Stimulated activated CD4-positive, alpha-beta T cell treated with anti-CD3 and anti-CD28 coated beads, Interleukin-4, amount 100 ng/mL, for 24 hours (primary cell): ENCODE measurements around the gene CDK19.
"Not testable (repeated sequence)": the region's sequence is repeated elsewhere in the genome, so short reads cannot be mapped to it uniquely, and the experiment has no call there.

Experiments used
- DNase-seq: peaks from one replicate; pipeline ENCODE4 v3.0.0-alpha.2; 2020

The CDK19 gene

GRCh38 chr6:110813338-110814101, 1.7 kb downstream of the CDK19 start:
- DNase-seq = no peak

DNA sequence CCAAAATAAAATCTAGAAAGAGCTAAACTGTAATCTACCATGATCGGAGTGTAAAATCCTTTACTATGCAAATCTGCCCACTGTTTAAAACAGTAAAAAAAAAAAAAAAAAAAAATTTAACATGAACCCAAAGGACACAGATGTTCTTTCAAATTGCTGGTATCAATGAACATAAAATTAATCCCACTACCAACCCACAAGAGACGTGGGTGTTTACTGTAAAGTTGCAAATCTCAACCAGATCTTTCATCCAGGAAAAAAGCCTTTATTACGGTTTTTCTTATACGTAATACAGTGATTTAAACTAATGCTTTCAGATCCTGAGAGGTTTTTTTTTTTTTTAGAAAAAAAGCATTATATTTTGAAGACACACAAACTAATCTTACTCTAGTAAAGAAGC, 2.5 kb downstream of the CDK19 start:
- DNase-seq = no peak

- DNase-seq = no peak
Observed at GRCh38 chr6:110810896-110811586, 4.2 kb downstream of the CDK19 start.

- no peak for DNase-seq
Observed at GRCh38 chr6:110809792-110810191, 5.5 kb downstream of the CDK19 start.

DNA sequence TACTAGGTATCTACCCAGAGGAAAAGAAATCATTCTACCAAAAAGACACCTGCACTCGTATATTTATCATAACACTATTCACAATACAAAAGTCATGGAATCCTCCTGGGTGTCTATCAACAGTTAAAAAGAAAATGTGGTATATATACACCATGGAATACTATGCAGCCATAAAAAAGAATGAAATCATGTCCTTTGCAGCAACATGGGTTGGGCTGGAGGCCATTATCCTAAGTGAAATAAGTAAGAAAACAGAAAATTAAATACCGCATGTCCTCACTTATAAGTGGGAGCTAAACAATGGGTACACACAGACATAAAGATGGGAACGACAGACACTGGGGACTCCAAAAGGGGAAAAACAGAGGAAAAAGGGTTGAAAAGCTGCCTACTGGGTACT, 13.1 kb downstream of the CDK19 start:
- DNase-seq = not testable (repeated sequence)

DNA sequence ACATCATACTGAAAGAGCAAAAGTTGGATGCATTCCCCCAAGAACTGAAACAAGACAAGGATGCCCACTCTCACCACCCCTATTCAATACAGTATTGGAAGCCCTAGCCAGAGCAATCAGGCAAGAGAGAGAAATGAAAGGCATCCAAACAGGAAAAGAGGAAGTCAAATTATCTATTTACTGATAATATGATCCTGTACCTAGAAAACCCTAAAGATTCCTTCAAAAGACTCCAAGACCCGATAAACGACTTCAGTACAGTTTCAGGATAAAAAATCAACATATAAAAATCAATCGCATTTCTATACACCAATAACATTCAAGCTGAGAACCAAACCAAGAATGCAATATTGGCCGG, 14.5 kb downstream of the CDK19 start:
- no peak for DNase-seq

DNA sequence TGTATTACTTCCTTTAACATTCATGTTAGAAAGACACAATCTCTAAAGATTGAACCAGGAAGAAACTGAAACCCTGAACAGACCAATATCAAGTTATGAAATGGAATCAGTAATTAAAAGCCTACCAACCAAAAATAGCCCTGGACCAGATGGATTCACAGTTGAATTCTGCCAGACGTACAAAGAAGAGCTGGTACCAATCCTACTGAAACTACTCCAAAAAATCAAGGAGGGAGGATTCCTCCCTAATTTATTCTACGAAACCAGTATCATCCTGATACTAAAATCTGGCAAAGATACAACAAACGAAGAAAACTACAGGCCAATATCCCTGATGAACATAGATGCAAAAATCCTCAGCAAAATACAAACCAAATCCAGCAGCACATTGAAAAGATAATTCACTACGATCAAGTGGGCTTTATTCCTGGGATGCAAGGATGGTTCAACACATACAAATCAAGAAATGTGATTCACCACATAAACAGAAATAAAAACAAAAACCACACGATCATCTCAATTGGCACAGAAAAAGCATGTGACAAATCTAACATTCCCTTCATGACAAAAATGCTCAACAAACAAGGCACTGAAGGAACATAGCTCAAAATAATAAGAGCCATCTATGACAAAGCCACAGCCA, 15.0 kb downstream of the CDK19 start:
- DNase-seq = no peak

DNA sequence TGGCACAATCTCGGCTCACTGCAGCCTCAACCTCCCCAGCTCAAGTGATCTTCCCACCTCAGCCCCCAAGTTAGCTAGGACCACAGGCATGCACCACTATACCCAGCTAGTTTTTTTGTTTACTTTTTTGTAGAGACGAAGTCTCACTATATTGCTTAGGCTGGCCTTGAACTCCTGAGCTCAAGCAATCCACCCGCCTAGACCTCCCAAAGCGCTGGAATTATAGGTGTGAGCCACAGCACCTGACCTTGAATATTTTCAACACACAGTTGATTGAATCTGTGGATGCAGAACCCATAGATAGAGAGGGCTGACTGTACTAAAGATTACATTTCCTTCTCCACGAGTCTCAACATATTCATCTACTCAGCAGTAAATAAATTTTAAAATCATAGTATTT, 15.6 kb downstream of the CDK19 start:
- no peak for DNase-seq

GRCh38 chr6:110799189-110799588, 16.1 kb downstream of the CDK19 start:
- no peak for DNase-seq

- DNase-seq = no peak
Observed at GRCh38 chr6:110795271-110795670, 20.0 kb downstream of the CDK19 start.

DNA sequence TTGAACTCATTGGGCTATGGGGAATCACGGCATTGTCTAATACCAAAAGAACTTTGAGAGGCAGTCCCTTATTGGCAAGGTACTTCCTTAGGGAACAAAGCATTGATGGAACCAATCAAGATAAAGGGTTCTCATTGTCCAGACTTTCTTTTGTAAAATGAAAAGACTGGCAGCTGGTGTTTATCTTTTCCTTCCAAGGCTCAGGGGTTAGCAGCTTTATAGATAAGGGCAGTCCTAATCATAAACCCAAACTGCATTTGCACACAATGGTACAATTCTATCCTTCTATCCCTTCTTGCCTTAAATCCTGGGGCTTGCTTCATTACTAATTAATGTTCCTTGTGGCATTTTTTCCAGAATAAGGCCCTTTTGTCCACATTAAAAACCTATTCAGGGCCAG, 28.6 kb downstream of the CDK19 start:
- no peak for DNase-seq

- no peak for DNase-seq
Observed at GRCh38 chr6:110786271-110786670, 29.0 kb downstream of the CDK19 start.

GRCh38 chr6:110784610-110784979, 30.7 kb downstream of the CDK19 start:
- no peak for DNase-seq

DNA sequence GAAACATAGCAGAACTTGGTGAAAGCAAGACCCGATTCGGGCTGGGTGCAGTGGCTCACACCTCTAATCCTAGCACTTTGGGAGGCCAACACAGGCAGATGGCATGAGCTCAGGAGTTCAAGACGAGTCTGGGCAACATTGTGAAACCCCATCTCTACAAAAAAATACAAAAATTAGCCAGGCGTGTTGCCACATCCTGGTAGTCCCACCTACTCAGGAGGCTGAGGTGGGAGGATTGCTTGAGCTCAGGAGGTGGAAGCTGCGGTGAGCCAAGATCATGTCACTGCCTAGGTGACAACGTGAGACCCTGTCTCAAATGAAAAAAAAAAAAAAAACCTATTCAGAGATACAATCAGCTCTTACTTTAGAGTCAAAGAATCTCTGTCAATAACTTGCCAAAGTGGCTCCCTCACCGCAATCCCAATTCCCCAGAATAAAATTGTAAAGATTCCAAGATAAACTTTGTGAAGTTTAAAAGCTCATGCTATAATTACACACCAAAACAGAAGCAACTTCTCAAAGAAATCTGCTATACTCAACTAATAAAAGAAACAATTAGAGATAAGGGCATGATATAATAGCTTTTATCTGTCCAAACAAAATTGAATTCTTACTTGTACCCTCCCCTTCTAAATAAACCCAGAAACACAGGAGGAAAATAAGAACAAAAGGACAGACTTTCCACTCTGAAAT, 33.6 kb downstream of the CDK19 start:
- DNase-seq = no peak

DNA sequence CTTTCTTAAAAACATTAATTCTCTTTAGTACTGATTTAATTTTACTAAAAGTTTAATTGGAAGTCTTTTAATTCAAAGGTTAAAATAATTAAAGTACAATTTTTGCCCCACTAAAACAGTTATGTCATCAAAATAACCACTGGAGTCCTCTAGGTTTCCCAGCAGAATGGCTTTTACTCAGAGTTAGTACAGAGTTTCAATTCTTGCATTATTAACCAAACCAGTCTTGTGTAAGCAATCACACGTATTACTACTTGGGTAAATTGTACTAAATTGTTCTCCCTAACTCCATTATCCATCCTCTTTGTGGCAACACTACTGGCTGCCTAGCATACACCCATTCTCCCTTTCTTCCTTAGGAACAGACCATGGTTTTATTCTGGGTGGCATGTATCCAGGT, 36.9 kb downstream of the CDK19 start:
- DNase-seq = no peak

DNA sequence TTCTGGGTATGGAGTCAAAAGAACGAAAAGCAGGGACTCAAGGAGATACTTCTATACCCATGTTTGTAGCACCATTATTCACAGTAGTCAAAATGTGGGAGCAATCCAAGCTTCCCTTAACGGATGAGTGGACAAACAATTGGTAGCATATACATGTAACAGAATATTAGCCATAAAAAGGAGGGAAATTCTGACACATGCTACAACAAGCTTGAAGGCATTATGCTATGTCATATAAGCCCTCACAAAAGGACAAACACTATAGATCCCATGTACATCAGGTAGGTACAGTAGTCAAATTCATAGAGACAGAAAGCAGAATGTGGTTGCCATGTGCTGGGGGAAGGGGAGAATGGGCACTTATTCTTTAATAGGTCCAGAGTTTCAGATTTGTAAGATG, 37.6 kb downstream of the CDK19 start:
- no peak for DNase-seq

GRCh38 chr6:110776413-110776812, 38.9 kb downstream of the CDK19 start:
- DNase-seq = no peak

DNA sequence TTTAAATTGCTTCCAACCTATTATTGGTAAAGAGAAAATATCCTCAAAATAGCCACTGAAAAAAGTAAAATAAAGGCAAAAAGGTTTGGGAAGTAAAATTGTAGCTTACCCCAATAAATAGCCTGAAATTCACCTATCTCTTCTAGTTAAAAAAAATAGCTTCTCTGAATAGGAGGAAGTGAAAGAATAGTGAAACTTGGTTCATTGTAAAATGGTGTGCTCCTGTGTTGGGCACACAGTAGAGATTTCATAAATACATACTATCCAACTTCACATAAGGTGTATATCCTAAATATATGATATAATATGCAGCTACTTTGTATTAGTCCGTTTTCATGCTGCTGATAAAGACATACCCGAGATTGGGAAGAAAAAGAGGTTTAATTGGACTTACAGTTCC, 45.3 kb downstream of the CDK19 start:
- DNase-seq = no peak

- DNase-seq = no peak
Observed at GRCh38 chr6:110768057-110768456, 47.2 kb downstream of the CDK19 start.

- no peak for DNase-seq
Observed at GRCh38 chr6:110761371-110761770, 53.9 kb downstream of the CDK19 start.

- no peak for DNase-seq
Observed at GRCh38 chr6:110760589-110760988, 54.7 kb downstream of the CDK19 start.

DNA sequence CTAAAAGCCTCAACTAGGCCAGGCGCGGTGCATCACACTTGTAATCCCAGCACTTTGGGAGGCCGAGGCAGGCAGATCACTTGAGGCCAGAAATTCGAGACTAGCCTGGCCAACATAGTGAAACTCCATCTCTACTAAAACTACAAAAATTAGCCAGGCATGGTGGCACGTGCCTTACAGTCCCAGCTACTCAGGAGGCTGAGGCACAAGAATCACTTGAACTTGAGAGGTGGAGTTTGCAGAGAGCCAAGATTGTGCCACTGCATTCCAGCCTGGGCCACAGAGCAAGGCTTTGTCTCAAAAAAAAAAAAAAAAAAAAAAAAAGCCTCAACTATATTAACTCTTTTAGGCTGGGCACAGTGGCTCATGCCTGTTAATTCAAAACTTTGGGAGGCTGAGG, 55.2 kb downstream of the CDK19 start:
- not testable (repeated sequence) for DNase-seq

DNA sequence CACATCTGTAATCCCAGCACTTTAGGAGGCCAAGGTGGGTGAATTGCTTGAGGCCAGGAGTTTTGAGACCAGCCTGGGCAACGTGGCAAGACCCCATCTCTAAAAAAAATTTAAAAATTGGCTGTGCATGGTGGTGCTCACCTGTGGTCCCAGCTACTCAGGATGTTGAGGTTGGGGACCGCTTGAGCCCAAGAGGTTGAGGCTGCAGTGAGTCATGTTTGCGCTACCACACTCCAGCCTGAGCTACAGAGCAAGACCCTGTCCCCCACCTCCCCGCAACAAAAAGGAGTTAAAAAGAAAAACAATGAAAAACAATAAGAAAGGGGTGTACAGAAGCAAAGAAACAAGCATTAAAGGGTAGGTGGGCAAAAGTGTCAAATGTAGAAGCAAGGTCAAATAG, 57.3 kb downstream of the CDK19 start:
- DNase-seq = no peak

GRCh38 chr6:110756817-110757216, 58.5 kb downstream of the CDK19 start:
- DNase-seq = no peak
